GM19035 (cell line): ENCODE measurements around the gene TBC1D22A.
"Not testable (repeated sequence)": the region's sequence is repeated elsewhere in the genome, so short reads cannot be mapped to it uniquely, and the experiment has no call there.

Experiments
- ATAC-seq: cut with Tn5 transposase; IDR thresholded peaks from one replicate; pipeline ENCODE4 v1.9.1; 2021; ENCODE audit not compliant: unreplicated experiment

The TBC1D22A gene

DNA sequence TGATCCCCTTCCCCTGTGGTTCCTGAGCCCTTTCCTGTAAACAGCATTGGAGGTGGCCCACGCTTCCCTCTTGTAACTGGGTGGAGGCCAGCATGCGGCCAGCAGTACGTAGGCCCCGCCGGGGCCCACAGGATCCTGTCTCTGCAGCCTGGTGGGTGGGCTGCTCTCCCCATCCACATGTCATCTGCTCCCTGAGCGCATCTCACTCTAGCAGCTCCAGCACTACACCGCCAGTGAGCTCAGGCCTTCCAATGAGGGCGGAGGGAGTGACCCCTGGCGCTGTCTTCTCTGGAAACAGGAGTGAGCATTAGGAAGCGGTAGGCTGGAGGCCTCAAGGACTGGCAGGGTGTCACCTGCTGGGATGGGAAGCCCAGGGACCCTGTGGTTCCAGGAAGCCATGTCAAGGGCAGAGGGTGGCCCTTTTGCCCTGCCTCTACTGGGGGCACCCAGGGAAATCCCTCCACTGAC lies 363.9 kb downstream of the TBC1D22A start:
- no peak for ATAC-seq

- no peak for ATAC-seq
These were observed 365.0 kb downstream of the TBC1D22A start for GRCh38 chr22:47127441-47127871.

DNA sequence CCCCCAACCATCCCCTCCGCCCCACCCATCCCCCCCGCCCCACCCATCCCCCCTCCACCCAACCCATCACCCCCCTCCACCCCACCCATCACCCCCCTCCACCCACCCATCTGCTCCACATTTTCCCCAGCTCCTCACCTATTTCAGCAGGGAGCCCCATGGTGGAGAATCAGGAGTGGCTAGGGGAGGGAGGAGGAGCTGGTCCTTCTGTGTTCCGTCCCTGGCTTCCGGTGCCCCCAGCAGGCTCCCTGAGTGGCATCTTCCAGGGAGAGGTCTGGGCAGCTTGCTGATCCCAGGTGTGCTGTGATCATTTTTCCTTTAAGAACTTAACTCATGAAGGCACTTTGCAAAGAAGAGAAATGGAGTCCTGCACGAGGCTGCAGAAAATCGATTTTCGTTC lies 365.8 kb downstream of the TBC1D22A start:
- ATAC-seq = no peak

DNA sequence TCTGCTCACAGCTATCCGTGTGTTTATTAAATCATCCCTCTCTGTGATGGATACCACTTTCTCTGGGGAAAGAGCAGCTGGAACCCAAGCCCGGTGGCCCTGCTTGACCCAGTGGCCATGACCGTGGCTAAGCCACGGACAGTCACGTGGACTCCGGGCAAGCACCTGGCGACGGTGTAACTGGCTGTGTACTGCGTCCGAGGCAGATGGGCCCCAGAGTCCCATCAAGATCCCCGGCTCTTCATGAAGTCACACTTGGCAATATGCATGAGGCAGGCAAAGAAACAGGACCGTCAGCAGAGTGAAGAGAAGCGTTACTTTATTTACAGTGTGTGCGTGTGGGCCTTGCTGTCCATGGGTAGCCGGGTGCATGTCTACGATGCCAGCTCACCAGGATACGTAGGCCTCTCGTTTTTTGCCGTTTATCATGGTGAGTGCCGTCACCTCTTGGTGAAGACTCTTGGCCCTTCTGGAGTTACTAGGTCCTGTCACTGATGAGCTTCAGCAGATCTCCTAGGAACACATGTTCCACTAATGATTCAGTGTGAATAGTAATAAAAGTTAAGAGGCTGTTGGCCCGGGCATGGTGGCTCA lies 366.3 kb downstream of the TBC1D22A start:
- ATAC-seq = no peak

GRCh38 chr22:47129902-47130635 lies 367.6 kb downstream of the TBC1D22A start:
- no peak for ATAC-seq

- no peak for ATAC-seq
These were observed 368.6 kb downstream of the TBC1D22A start for GRCh38 chr22:47130883-47131631.

DNA sequence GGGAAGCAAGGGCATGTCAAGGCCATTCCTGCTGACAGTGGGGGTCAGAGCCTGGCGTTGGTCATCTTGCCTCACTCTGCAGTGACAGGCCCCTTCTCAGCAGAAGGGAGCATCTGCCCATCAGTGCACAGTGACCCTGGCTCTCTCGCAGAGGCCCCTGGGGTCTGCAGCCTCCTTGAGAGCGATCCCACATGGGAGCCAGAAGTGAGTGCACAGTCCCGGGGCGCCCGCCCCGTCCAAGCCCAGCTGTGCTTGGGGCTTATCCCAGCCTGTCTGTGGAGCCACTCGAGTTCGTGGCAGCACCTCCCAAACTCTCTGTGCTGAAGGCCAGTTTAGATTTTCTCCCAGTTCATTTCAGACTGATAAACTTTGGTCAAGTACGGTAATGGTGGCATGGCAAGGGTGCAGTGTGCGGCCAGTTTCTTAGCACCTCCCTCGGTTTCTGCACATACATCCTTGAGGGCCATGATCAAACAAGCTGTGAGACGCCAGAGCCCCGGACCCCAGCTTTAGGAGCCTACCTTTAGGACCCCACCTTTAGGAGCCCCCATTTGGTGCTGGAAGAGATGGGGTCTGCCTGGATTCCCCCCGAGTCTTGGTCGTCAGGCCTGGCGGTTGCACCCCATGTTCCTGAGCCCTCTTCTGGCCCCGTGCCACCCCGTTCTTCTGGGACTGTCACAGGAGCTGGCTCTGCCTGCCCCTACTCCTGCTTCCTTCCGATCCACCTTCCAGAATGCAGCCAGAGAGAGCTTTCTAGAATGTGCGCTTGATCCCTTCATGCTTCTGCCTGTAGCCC lies 369.4 kb downstream of the TBC1D22A start:
- ATAC-seq = no peak

- no peak for ATAC-seq
These were observed 370.0 kb downstream of the TBC1D22A start for GRCh38 chr22:47132428-47132825.

GRCh38 chr22:47133061-47133969 lies 370.9 kb downstream of the TBC1D22A start:
- ATAC-seq = no peak

- ATAC-seq = no peak
These were observed 371.8 kb downstream of the TBC1D22A start for GRCh38 chr22:47134222-47134621.

DNA sequence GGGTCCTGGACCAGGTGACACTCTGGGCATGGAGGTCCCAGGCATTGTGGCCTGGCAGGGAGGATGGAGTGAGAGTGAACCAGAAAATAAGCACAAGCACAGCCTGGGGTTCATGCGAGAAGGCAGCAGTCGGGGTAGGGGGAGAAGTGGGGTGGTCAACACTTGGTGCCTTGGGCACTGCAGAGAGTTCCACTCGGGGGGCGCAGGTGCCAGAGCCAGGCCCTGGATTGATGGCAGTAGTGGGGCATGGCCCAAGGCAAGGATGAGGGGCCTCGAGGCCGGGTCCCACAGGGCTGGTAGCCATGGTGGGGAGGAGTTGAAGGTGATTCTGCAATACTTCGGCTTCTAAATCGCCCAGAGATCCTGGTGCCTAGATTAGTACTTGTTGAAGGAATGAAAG lies 372.9 kb downstream of the TBC1D22A start:
- ATAC-seq = no peak

DNA sequence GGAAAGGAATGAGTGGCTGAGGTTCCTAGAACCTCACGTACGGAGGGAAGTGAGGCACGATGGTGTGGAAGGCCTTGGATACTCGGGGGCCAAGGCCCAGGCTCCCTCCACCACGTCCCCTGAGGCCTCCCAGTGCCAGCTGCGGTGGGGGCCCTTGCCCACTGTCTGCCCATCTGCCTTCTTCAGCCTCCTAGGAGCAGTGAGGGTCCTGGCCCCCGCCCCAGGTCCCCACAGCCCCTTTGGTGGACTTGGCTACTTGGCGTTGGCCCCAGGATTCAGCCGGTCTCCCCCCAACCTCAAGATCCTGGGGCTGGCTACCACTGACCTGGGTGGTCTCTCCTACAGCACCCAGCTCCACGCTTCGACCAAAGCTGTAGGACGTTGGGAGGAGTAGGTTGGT lies 373.6 kb downstream of the TBC1D22A start:
- ATAC-seq = no peak

- no peak for ATAC-seq
These were observed 374.2 kb downstream of the TBC1D22A start for GRCh38 chr22:47136671-47137070.

DNA sequence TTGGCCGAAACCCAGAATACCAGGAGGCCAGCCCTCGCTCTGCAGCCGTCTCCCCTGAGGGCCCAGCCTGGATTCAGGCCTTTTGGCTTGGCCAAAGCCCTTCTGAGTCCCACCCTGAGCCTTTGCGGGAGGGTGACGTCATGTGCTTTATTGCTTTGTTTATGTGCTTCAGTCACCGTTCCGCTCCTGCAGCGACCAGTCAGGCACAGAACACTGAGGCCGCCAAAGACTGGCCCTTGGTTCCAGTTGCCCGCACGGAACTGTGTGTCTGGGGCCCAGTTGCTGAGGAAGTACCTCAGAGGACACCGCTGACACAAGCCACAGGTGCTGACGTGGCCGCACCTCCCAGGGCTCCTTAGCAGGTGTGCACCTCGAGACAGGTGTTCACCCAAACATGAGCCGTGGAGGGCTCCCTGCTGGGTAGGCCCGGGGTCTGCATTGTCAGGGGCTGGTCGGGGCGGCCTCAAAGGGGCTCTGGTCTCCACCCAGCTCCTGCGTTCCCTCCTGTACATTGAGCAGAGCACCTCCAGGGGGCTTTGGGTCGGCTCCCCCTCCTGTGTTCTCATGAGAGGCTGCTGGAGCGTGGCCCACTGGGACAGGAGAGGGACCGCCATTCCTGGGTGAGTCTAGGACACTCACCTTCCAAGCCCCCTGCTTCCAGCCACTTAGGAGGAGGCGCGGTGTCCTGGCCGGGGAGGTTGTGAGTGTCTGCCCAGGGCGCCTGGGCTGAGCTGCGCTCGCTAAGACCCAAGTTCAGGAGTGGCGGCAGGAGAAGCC lies 376.8 kb downstream of the TBC1D22A start:
- ATAC-seq = no peak

DNA sequence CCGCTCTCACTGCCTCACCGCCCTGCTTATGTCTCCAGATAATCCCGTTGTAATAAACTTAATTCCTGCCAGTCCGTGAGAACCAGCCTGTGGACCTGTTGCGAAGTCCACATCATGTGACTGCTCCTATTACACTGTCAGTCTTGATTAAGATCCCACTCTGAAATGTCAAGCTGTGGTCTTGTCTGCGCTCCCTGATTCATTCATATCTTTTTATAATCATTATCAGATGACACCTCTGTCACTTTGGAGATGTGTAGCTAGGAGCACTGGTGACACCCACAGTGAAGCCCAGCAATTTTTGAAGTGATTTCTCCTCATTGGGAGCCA lies 377.3 kb downstream of the TBC1D22A start:
- no peak for ATAC-seq

DNA sequence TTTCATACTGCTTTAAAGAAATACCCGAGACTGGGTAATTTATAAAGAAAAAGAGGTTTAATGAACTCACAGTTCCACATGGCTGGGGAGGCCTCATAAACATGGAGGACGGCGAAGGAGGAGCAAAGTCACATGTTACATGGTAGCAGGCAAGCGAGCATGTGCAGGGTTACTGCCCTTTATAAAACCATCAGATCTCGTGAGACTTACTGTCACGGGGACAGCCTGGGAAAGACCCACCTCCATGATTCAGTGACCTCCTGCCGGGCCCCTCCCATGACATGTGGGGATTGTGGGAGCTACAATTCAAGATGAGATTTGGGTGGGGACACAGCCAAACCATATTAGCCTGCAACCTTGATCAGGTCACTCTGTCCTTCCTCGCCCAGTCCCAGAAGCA lies 378.5 kb downstream of the TBC1D22A start:
- not testable (repeated sequence) for ATAC-seq

- ATAC-seq = no peak
These were observed 380.1 kb downstream of the TBC1D22A start for GRCh38 chr22:47142427-47143046.

GRCh38 chr22:47143249-47143938 lies 380.9 kb downstream of the TBC1D22A start:
- no peak for ATAC-seq
